Stimulated activated CD4-positive, alpha-beta T cell treated with anti-CD3 and anti-CD28 coated beads, Interleukin-4, amount 100 ng/mL, for 4 hours (primary cell): Measurements from ENCODE around the gene ATP8A2.

ENCODE experiments used
- DNase-seq, 2 experiments: peaks; one replicate each; pipeline ENCODE4 v3.0.0-alpha.2; 2020

Gene ATP8A2

DNA sequence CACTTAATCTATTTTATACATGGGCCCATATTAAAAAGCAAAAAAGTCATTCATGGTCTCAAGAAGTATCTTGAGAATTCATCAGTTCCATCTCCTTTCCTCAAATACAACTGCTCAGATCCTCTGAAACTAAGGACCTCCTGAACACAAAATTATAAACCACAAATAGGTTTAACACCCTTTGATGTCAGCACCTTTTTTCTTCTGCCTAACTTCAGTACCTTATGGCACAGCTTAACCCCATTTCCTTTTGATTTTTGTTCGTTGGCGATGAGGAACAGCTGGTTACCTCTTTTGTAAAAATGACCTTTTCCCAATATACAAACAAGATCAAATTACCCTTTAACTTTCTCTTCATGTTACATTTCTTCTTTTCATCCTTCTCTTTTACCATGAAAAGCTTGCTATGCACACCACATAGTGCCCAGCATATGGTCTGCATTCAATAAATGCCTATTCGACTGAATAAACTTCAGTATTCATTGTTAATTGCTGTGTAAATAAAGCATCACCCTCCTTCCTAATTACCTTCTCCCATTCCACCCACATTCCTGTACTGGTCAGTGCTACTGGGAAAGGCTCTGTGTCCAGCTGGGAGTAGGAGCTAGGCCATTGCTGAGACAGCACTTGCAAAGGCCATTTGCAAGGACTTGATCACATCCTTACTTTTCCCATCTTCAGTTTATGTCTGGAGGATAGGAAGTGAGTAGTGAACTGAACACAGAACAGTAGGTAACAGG lies 362.1 kb downstream of the ATP8A2 start:
- no peak for DNase-seq

DNA sequence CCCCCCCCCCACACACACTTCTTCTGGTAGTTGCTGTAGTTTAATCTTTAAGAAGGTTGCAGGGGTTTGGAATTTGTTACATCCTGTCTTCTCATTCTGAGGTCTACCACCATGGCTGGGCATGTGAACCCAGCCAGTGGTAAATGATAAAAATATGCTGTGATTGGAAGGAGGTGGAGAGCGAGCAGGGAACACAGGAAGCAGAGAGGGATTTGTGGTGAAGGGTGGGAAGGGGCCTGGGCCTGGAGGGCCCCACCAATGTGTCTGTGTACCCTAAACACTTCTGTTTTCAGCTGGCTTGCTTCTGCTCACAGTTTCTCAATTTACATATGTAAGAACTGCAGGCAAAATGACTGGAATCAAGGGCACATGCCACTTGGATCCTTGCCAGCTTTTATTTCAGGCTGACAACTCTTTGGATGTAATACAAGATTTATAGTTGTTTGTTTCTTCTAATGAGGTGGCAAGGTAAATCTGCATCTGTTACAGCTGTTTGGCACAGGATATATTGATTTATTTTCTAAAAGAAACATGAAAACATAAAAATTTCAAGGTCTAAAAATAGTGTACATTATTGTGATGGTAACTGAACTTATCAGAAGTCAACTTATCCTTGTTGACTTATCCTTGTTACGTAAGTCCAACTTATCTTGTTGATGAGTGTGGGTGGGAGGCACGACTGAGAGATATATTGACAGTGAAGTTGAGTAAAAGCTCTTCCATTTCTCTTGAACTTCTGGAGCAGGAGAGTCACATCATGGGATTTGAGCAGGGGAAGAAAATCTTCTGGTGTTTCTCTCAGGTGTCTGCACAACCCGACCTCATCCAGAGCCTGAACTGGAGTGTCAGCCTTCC lies 366.8 kb downstream of the ATP8A2 start:
- DNase-seq, result no peak

DNA sequence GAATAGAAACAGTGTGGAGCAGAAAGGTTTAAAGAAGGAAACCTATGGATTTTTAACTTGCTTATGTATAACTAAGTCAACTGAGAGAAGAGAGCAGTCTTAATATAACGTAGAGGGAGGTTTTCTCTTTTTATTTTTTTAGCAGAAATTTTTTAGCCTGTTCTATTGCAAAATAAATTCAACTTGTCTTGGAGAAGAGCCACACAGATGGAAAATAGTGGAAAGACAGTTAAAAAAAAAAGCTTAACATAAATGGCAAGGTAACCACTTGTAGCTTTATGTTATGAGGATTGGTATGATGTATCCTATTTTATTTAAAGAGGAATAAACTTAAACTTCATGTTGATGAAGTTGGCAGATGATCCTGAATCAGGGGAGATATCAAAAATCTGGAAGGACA lies 367.6 kb downstream of the ATP8A2 start:
- DNase-seq, result no peak

DNA sequence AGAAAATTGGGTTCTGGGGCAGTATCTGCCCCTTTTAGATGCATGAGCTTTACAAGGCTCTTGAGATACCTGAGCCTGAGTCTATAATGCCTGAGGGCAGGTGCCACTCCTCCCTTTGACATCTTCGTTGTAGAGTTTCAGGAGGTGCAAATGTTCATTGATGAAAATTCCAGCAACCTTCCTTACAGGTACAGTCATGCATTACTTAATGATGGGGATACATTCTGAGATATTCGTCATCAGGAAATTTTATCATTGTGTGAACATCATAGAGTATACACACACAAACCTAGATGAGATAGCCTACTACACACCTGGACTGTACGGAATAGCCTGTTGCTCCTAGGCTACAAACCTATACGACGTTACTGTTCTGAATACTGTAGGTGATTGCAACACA lies 370.0 kb downstream of the ATP8A2 start:
- DNase-seq, result no peak

DNA sequence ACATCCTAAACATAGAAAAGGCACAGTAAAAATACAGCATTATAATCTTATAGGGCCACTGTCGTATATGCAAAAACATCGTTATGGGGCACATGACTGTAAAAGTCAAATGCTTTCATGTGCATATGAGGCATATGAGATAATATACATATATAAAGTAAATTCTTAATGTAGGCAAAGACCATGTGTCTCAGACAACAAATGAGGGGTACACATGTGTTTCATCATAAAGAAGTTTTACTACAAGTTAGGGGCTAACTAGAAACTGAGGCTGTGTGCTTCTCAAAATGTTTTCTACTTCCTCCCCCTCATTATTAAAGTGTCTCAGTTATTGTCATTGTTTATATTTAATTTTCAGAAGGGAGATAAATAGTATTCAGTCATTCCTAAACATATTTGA lies 370.4 kb downstream of the ATP8A2 start:
- no peak for DNase-seq

DNA sequence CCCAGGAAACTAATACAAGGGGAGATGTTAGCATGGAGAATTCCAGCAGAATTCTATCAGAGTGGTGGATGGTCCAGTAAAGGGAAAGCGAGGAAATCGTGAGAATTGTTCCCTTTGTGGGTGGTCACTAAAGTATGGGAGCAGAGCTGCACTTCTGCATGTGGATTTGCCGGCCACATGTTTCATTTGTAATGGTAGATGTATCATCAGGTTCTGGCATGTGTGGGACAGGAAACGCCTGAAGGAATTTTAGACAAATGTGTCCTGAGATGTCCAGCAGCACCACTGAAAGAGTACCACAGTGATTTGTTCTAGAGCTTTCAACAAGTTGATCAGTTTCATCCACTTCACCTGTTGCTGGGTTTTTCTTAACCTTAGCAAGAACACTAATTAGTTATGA lies 371.6 kb downstream of the ATP8A2 start:
- DNase-seq, result no peak

DNA sequence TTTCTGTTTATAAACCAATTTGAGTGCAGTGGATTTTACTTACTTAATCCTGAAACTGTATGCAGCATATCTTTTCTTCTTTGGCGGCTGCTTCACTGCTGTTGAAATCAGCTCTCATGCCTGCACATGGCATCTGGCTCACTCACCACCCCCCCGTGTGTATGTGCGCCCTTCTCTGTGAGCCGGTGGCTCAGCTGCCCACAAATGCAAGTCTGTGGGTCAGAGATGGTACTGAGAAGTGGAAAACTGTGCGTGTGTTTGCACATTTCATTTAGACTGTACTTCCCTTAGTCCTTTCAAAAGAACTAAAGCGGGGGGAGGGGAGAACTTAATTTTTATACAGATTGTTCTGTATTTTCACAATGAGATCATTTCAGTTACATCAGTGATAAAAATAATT lies 372.4 kb downstream of the ATP8A2 start:
- no peak for DNase-seq

DNA sequence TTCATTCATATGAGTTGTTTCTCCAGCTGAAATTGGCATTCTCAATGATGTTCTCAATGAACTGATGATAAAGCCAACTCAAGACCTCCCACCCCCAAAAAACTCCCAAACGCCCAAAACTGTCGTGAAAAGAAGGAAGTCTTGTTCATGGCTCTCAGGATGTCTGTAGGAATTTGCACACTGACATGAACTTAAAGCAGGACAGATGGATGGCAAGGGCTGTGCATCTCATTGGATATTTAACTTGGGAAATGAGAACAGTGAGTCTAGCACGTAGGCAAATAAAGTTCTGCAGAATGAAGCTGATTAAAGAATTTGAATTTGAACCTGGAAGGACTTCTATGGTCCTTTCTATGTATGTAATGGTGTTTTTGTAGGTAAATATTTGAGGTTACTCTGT lies 374.4 kb downstream of the ATP8A2 start:
- no peak for DNase-seq

DNA sequence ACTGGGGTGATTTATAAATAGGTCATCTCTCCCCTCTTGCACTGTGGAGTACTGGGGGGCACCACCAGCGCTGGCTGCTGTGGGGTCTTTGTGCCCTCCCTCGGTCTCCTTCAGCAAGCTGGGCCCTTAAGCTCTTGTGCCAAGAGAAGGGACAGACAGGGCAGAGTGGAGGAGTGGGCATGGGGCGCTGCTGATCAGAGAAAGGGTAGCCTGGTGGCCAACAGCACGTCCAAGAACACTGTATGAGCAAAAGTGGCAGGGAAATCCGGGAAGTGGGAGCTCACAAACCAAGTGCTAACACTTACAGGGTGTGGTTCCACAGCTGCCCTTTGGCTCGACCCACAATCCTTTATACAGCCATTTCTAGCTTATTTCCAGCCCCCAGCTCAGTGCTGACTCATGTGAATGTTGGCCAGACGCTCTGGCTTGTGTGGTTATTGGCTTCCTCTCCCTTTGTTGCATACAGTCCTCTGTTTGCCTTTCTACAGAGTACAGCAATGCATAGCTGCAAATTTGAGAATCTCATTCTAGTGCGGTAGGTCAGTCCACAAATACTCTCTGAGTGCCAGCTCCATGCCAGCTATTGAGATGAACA lies 381.3 kb downstream of the ATP8A2 start:
- no peak for DNase-seq

DNA sequence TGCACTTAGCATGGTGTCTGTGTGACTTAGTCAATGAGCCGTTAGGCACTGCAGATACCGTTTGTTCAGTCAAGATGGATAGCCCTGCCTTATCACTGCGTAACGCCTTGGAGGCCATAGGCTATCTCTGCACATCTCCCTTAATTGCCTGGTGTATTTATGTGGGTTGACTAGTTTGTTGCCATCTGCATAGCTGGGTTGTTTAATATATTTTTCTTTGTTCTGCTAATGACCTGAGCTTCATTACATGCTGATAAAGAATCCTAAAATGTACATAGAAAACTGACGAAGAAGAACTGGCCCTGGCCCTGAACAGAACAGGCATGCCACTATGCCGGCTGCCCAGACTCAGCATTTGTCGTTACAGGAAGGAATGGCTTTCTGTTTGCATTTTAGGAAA lies 382.2 kb downstream of the ATP8A2 start:
- no peak for DNase-seq

DNA sequence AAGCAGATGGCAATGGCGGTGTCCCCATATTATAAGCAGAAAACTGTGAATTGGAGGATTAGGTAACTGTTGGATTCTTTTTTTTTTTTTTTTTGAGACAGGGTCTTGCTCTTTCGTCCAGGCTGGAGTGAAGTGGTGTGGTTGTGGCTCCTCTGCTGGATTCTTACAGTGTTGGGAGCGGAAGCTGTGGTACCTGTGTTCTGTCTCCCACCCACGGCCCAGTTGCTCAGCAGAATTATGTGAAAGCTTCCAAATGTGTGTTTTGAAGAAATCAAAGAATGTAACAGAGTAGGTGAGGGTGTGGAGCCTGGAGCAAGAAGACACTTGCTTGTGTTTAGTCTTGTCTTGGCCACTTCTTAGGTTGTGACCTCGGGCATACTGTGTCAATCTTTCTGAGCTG lies 384.5 kb downstream of the ATP8A2 start:
- DNase-seq, result no peak

DNA sequence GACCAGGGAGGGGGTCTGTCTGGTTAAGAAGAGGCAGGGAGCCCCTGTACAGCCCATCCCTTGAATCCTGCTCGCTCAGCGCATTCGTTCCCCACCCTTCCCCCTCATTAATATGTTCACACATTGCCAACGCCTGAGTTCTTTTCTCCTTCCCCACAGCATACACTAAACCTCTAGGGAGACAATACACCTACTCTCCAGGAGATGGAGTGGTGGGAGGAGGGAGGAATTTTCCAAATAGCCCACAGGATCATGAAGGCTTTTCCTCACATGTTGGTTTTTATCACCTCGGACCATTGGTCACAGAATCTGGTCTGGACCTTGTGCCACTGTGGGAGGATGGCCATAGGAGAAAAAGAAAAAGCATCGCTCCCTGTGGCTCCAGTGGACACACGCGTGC lies 385.1 kb downstream of the ATP8A2 start:
- no peak for DNase-seq

DNA sequence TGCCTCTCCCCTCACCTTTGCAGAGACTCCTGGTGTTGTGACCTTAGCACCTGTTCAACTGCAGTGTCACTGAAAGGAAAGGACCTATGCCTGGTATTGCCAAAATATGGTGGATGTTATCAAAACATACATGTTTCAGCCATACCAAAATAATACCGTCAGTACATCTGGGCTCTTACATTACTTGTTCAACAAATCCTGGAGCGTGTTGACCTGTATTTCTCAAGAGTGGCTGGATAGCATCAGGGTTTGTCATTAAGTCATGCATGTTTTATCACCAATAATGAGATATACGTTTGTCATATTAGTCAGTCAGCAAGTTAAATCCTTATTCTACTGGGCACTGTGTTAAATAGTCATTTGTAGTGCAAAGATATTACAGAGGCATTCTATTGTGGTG lies 389.3 kb downstream of the ATP8A2 start:
- DNase-seq, result no peak

DNA sequence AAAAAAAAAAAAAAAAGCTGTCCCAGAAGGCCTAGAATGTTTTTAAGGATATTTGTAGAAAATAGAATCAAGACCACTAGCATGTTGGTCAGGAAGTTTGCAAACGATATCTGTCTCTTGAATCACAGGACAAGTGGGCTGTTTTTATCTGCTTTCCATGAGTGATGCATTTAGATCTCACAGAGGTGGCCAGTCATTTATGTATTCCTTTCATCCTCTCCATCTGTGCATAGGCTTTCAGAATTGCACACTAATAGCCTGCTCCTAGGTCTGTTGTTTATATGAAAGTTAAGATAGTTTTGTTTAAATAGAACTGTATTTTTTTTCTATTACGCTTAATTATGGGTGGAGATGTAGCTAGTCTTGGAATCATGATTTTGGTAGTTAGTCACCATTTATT lies 390.5 kb downstream of the ATP8A2 start:
- DNase-seq, result no peak

DNA sequence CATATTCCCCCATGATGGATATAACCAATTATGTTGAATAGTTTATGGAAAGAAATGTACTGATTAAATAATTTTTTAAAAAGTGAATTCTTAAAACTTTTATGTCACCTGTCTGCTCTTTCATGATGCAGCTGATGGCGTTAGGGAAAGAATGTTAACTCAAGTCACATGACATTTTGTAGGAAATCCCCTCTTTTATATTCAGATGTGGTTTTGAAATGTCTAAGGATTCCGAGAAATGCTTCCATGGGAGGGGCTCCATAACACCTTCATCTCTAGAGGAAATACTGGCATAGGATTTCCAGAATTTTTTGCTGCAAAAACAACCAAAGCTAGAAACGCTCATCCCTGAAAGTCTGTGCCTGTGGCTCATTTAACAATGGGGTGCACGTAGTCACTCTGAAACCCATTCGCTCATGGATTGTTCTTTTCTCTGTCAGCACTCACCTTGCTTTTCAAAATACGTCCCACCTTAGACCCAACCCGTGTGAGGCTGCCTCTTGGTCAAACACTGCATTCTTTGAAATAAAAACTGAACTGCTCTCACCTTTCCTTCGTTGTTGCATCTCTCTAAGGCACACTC lies 391.1 kb downstream of the ATP8A2 start:
- DNase-seq, result no peak

DNA sequence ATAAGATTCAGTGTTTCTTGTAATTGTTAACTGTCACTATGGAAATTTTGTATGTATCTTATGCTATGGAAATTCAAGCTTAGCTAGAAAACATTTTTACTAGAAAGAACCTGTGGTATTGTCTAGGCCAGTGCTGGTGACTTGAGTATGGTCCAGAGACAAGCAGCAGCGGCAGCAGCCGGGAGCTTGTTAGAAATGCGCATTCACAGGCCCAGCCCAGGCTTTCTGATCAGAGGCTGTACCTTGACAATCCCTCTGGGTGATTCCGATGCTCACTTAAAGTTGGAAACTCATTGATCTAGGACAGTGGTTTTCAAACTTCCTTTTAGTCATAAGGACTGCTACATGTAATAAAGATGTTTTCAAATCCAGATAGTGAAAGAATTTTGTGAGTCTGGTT lies 392.6 kb downstream of the ATP8A2 start:
- no peak for DNase-seq

DNA sequence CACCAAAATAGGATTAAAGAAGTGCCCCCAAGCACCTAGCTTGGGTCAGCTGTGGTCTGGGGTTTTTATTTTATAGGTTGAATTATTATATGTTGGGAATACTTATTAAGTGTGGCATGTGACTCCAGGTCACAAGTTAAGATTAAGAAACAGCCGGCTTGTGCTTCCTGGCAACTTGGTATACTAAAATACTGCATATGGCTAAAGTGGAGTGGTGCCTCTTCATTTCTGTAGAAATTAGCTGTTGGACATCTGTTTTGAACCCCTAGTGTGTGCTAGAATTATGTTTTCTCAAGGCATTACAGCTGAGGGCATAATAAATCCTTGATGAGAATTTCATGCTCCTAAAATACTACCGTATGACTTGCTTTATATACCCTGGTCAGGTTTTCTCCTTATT lies 393.5 kb downstream of the ATP8A2 start:
- no peak for DNase-seq

DNA sequence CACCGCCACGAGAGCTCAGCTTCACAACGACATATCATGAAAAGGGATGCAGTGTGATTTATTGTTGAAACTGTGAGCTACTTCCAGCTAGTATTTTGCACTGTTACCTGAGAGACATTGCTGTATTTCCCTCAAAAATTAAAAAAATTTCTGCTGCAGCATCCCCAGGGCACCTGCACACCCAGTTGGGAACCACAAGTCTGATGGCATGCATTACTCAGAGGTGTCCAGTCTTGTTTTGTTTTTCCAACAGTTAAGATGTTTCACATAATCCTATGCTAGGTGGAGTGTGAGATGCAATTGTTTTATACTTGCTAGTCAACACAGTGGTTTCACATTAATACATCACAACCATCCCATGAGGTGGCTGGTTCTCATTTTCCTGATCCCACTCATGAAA lies 394.8 kb downstream of the ATP8A2 start:
- no peak for DNase-seq

DNA sequence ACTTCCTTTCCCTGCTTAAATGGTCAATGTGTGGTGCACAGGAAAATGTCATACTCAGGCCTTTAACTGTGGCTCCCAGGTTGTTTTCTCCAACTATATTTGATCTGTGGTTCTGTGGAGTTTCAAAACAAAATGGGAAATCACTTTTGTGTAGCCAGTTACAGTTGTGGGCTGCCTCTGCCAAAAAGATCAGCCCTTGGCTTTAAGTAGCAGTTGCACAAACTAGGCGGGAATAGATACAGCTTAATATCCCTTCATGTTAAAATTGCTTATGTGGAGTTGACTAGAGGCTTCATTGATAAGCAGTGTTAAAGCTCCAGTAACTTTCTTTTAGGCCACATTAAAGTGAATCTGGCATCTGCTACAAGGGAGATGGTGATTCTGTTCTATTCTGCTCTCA lies 395.2 kb downstream of the ATP8A2 start:
- no peak for DNase-seq

DNA sequence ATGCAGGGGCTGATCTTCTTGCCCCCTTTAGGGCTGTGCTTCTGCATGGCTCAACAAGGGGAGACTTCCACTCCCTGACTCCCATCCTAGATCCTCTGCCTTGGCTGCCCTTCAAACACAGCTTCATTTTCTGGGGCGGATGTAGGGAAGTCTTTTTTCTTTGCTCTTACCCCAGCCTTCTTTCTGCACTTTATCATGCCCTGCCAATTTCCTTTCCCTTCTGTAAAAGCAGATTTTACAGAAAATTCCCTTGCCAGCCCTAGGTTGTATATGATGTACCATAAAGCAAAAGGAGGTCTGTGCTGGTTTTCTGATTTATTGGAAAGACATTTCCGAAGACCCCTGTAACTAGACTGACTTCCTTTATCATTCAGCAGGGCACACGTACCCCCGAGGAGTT lies 396.6 kb downstream of the ATP8A2 start:
- DNase-seq, result no peak

DNA sequence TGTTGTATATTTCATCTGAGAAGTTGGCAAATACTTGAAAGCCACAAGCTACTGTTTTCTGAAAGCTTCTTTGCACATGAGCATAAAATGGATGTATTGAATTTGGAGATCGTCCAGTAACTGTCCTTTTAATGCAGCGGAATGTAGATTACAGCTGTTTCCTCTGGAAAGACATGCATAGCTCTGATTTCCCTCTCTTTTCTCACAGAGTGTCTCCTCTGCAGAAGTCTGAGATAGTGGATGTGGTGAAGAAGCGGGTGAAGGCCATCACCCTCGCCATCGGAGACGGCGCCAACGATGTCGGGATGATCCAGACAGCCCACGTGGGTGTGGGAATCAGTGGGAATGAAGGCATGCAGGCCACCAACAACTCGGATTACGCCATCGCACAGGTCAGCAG lies 397.1 kb downstream of the ATP8A2 start:
- no peak for DNase-seq

DNA sequence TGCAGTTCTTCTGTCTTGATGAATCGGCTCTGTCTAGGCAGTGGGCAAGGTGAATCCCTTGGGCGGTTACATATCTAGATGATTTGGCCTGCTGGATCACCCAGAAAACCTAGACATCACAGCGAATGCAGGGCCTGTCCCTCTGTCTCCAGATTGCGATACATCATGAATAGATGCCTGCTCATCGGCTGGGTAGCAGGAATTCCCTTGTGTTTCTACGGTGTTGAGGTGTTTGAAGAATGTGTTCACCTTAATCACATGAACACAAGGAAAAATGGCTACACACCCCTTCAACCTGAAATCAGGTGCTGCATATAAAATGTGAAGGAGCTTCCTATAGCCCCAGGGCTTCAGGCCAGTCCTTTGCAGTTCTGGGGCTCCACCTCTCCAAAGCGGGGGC lies 398.8 kb downstream of the ATP8A2 start:
- DNase-seq, result no peak

DNA sequence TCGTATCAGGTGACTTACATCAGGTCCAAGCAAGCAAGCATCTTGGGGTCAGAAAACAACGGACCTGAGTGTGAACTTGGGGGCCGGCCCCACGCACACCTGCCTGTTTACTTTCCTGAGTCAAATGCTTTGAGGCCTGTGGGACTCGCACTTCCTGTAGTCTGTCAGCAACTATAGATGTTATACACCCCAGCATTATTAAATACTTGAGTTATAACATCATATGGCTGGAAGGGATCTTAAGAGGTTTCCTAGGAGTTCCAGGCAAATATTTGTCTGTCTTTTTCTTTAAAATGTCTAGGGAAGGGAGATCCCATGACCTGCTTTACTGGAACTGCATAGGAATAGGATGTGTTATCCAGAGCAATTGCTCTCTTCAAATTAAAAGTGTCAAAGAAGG lies 399.4 kb downstream of the ATP8A2 start:
- no peak for DNase-seq
